Keratinocyte (primary cell): ENCODE results near the gene FRMPD4.

Source experiments
- CTCF ChIP-seq, 3 experiments: IDR thresholded peaks in 1 of 3; conservative IDR thresholded peaks in 1 of 3; optimal IDR thresholded peaks in 1 of 3; 2 replicates in 2 of 3; 3 replicates in 1 of 3; pipeline versions ENCODE3 to v1.5.1; 2011; ENCODE audit warnings: low read length in 3 of 3, mild to moderate bottlenecking in 3 of 3, moderate library complexity in 2 of 3, control low read depth in 1 of 3, inconsistent platforms in 1 of 3; ENCODE audit not compliant: insufficient read depth in 2 of 3; ENCODE audit errors: extremely low read depth in 1 of 3
- EZH2 ChIP-seq: IDR thresholded peaks from one replicate; pipeline ENCODE4 v1.6.1; 2012; ENCODE audit warnings: inconsistent platforms, mild to moderate bottlenecking, low read length, moderate library complexity

GRCh38 chrX:12563121-12563520 lies 424.8 kb downstream of the FRMPD4 start:
- TF ChIP-seq CTCF (optimal IDR thresholded peaks at IDR 0.05 in 1 of 3, IDR thresholded peaks at IDR 0.05 in 1 of 3, conservative IDR thresholded peaks at IDR 0.05 in 1 of 3; ENCODE audit: extremely low read depth in 1 of 3, insufficient read depth in 2 of 3, low read length in 3 of 3): no peak
- no peak for TF ChIP-seq EZH2
